ENCODE data around the gene BHMT. TPM values are rescaled to one million over a fixed set of nuclear protein-coding genes. Genes with fewer than 3 reads are reported as not detected.

The BHMT gene, protein sequence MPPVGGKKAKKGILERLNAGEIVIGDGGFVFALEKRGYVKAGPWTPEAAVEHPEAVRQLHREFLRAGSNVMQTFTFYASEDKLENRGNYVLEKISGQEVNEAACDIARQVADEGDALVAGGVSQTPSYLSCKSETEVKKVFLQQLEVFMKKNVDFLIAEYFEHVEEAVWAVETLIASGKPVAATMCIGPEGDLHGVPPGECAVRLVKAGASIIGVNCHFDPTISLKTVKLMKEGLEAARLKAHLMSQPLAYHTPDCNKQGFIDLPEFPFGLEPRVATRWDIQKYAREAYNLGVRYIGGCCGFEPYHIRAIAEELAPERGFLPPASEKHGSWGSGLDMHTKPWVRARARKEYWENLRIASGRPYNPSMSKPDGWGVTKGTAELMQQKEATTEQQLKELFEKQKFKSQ
- total RNA-seq = not detected
- not detected for total RNA-seq (2013)

- peaks cover 47 to 53% of the 10 kb centered on the region in 2 donors for H3K27me3 Mint-ChIP-seq (ENCODE audit: low read depth in 2 of 2)
- Histone ChIP-seq H3K27me3 (ENCODE audit: control insufficient read depth, insufficient read depth, low read length) (peaks cover 14% of the 10 kb centered on the region), H3K9me3 (ENCODE audit: control insufficient read depth, insufficient read depth, low read length) (no peaks in the 10 kb centered on the region), H3K4me3 (ENCODE audit: low read length) (no peak within 1 kb of the TSS), H3K36me3 (ENCODE audit: control insufficient read depth, insufficient read depth, low read length) (no peaks in the 10 kb centered on the region), H3K27ac (ENCODE audit: low read length) (no peak within 1 kb of the TSS), H3K4me1 (ENCODE audit: control insufficient read depth, insufficient read depth, low read length) (no peaks in the 10 kb centered on the region)
- TF ChIP-seq CTCF (IDR thresholded peaks at IDR 0.05) = no peak
- H3K4me3 Mint-ChIP-seq = no peak within 1 kb of the TSS
- no peaks in the 10 kb centered on the region for H3K4me1 Mint-ChIP-seq
- intact Hi-C loops (cut with micrococcal nuclease) = no loop called here
- H3K27ac Mint-ChIP-seq = no peak within 1 kb of the TSS
- WGBS (ENCODE audit: insufficient coverage) = 38% methylated on average over 32 of the region's 32 CpGs
- ATAC-seq (no peak), DNase-seq (no peak)
- no peaks in the 10 kb centered on the region for H3K36me3 Mint-ChIP-seq
- no peaks in the 10 kb centered on the region for H3K9me3 Mint-ChIP-seq
Observed at GRCh38 chr5:79111387-79111959, at the start of gene BHMT. TSS of gene BHMT (plus strand) at chr5:79111809. CDS start at chr5:79111886, 77 bp downstream.

DNA sequence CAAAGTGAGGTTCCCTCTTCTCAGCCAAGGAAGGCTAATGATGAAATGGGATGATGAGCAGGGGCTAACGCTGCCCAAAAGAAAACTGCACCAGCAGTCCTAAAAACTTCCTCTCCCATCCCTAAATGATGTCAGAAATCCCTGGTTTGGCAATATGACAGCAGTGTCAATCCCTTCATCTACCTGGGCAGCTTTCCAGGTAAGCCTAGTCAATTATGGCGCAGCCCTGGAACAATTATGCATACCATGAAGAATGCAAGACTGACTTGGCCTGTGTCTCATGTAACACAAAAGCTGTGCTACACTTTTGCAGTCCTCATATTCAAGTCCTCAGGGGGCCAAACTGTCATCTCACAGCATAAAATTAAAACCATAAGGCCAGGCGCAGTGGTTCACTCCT lies 49.2 kb upstream of the BHMT start:
- H3K27me3 ChIP-seq (ENCODE audit: control insufficient read depth, insufficient read depth, low read length) = peaks cover 2% of the 10 kb centered on the region
- TF ChIP-seq CTCF (IDR thresholded peaks at IDR 0.05) = no peak
- H3K36me3 Mint-ChIP-seq = no peaks in the 10 kb centered on the region
- no peaks in the 10 kb centered on the region for H3K9me3 Mint-ChIP-seq
- H3K4me1 ChIP-seq (ENCODE audit: control insufficient read depth, insufficient read depth, low read length) = no peaks in the 10 kb centered on the region
- H3K4me3 ChIP-seq (ENCODE audit: low read length) = no peak overlapping the region
- DNase-seq (no peak), ATAC-seq (no peak)
- intact Hi-C loops (cut with micrococcal nuclease) = no loop called here
- peaks cover 8 to 16% of the 10 kb centered on the region in 2 donors for H3K27me3 Mint-ChIP-seq (ENCODE audit: low read depth in 2 of 2)
- no peaks in the 10 kb centered on the region for H3K36me3 ChIP-seq (ENCODE audit: control insufficient read depth, insufficient read depth, low read length)
- 89% methylated on average over 3 of the region's 3 CpGs for WGBS (ENCODE audit: insufficient coverage)
- H3K27ac ChIP-seq (ENCODE audit: low read length) = no peak overlapping the region
- H3K4me1 Mint-ChIP-seq = no peaks in the 10 kb centered on the region
- no peak overlapping the region for H3K4me3 Mint-ChIP-seq
- no peak overlapping the region for H3K27ac Mint-ChIP-seq
- no peaks in the 10 kb centered on the region for H3K9me3 ChIP-seq (ENCODE audit: control insufficient read depth, insufficient read depth, low read length)

GRCh38 chr5:79069488-79070349 lies 41.9 kb upstream of the BHMT start, which contains the start of the genes BHMT2 and DMGDH:
TSS of gene BHMT2 (plus strand) at chr5:79069767. CDS start at chr5:79069783, 16 bp downstream.
TSS of gene DMGDH (minus strand) at chr5:79069674. CDS start at chr5:79069620, 54 bp downstream.
- H3K4me3 ChIP-seq (ENCODE audit: low read length) = no peak within 1 kb of the TSS
- no peaks in the 10 kb centered on the region for H3K4me1 ChIP-seq (ENCODE audit: control insufficient read depth, insufficient read depth, low read length)
- peaks cover 3% of the 10 kb centered on the region for H3K9me3 ChIP-seq (ENCODE audit: control insufficient read depth, insufficient read depth, low read length)
- Mint-ChIP-seq H3K4me3 (no peak within 1 kb of the TSS), H3K27ac (no peak within 1 kb of the TSS), H3K27me3 (ENCODE audit: low read depth in 2 of 2) (peaks cover 30 to 32% of the 10 kb centered on the region in 2 donors), H3K4me1 (no peaks in the 10 kb centered on the region), H3K9me3 (no peaks in the 10 kb centered on the region), H3K36me3 (no peaks in the 10 kb centered on the region)
- DNase-seq (no peak), ATAC-seq (no peak)
- H3K36me3 ChIP-seq (ENCODE audit: control insufficient read depth, insufficient read depth, low read length) = no peaks in the 10 kb centered on the region
- H3K27me3 ChIP-seq (ENCODE audit: control insufficient read depth, insufficient read depth, low read length) = peaks cover 11% of the 10 kb centered on the region
- intact Hi-C loops (cut with micrococcal nuclease) = no loop called here
- WGBS (ENCODE audit: insufficient coverage) = 35% methylated on average over 79 of the region's 79 CpGs
- TF ChIP-seq CTCF (IDR thresholded peaks at IDR 0.05) = no peak
- no peak within 1 kb of the TSS for H3K27ac ChIP-seq (ENCODE audit: low read length)

Measured in natural killer cell (primary cell).